ENCODE data around the gene SLC36A3. TPM values are rescaled to one million over a fixed set of nuclear protein-coding genes. Genes with fewer than 3 reads are reported as not detected.

SLC36A3 gene
- total RNA-seq, 4 donors from 2014 or later, result not detected

DNA sequence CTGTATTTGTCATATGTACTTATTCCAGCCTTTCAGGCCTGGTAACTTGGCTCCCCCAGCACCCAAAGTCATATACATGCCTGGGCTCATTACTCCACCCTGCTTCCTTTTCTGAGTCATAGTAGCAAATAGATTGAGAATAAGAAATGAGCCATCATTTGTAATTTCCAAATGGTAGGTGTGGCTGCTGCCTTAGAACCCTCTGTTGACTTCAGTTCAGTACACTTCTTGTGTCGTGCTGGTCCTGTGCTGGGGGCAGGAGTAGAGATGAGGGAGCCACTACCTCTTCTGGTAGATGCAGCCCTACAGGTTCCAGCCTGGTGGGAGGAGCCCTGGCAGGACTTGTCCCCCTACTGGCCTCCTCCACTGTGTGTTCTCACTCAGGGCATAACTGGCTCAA is 39.5 kb downstream of the SLC36A3 start:
- Histone ChIP-seq H3K4me1 (peaks cover 0 to 9% (median 3%) of the 10 kb centered on the region in 4 donors), H3K36me3 (peaks cover 20 to 78% (median 38%) of the 10 kb centered on the region in 4 donors), H3K27me3 (no peaks in the 10 kb centered on the region), H3K9me3 (no peaks in the 10 kb centered on the region), H3K27ac (replicated peaks in 1 of 4) (no peak overlapping the region), H3K4me3 (no peak overlapping the region)
- TF ChIP-seq, protein P1, sequence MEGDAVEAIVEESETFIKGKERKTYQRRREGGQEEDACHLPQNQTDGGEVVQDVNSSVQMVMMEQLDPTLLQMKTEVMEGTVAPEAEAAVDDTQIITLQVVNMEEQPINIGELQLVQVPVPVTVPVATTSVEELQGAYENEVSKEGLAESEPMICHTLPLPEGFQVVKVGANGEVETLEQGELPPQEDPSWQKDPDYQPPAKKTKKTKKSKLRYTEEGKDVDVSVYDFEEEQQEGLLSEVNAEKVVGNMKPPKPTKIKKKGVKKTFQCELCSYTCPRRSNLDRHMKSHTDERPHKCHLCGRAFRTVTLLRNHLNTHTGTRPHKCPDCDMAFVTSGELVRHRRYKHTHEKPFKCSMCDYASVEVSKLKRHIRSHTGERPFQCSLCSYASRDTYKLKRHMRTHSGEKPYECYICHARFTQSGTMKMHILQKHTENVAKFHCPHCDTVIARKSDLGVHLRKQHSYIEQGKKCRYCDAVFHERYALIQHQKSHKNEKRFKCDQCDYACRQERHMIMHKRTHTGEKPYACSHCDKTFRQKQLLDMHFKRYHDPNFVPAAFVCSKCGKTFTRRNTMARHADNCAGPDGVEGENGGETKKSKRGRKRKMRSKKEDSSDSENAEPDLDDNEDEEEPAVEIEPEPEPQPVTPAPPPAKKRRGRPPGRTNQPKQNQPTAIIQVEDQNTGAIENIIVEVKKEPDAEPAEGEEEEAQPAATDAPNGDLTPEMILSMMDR (IDR thresholded peaks at IDR 0.05), result no peak
- no peak for TF ChIP-seq POLR2AphosphoS5 (IDR thresholded peaks at IDR 0.05)
- TF ChIP-seq EP300 (IDR thresholded peaks at IDR 0.05), result no peak
- TF ChIP-seq POLR2A (IDR thresholded peaks at IDR 0.05; ENCODE audit: low read depth), result no peak
- 44% methylated on average over 1 of the region's 1 CpG for WGBS
- DNase-seq (ENCODE audit: extremely low spot score), result no peak
- intact Hi-C loops (cut with DNase I), result no loop called here

DNA sequence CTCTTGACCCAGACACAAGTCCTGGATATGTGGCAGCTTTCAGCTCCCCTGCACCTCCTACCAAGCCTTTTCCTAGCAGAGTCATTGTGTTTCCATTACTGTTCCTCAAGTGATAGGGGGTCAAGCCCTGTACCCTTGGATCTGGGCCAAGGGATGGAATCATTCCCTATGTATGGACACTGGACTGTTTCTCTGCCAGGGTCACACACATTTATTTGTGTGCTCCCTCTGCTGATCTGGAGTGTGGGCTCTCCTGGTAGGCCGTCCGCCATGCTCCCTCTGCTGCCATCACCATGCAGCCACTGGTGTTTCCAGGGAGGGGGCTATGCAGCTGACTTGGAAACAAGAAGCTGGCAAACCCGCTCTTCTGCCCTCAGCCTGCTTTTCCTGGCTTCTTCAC is 41.0 kb downstream of the SLC36A3 start:
- H3K27ac ChIP-seq (replicated peaks in 1 of 4), result no peak overlapping the region
- peaks cover 3 to 11% (median 8%) of the 10 kb centered on the region in 4 donors for H3K4me1 ChIP-seq
- WGBS, result 93% methylated on average over 3 of the region's 3 CpGs
- no peaks in the 10 kb centered on the region for H3K27me3 ChIP-seq
- TF ChIP-seq POLR2AphosphoS5 (IDR thresholded peaks at IDR 0.05) (no peak), EP300 (IDR thresholded peaks at IDR 0.05) (no peak), POLR2A (IDR thresholded peaks at IDR 0.05; ENCODE audit: low read depth) (no peak)
- TF ChIP-seq, protein P1 (IDR thresholded peaks at IDR 0.05), result no peak
- no peak overlapping the region for H3K4me3 ChIP-seq
- H3K9me3 ChIP-seq, result no peaks in the 10 kb centered on the region
- DNase-seq (ENCODE audit: extremely low spot score), result no peak
- intact Hi-C loops (cut with DNase I), result no loop called here
- H3K36me3 ChIP-seq, result peaks cover 18 to 65% (median 27%) of the 10 kb centered on the region in 4 donors

GRCh38 chr5:151259931-151260330 is 43.6 kb downstream of the SLC36A3 start:
- WGBS, result 94% methylated on average over 4 of the region's 4 CpGs
- Histone ChIP-seq H3K27me3 (no peaks in the 10 kb centered on the region), H3K9me3 (no peaks in the 10 kb centered on the region), H3K4me3 (no peak overlapping the region), H3K36me3 (peaks cover 7 to 41% (median 17%) of the 10 kb centered on the region in 4 donors), H3K4me1 (peaks cover 17 to 35% (median 20%) of the 10 kb centered on the region in 4 donors), H3K27ac (replicated peaks in 1 of 4) (no peak overlapping the region)
- TF ChIP-seq POLR2AphosphoS5 (IDR thresholded peaks at IDR 0.05) (no peak), POLR2A (IDR thresholded peaks at IDR 0.05; ENCODE audit: low read depth) (no peak), EP300 (IDR thresholded peaks at IDR 0.05) (no peak)
- TF ChIP-seq, protein P1 (IDR thresholded peaks at IDR 0.05), result no peak
- intact Hi-C loops (cut with DNase I), result no loop called here
- DNase-seq (ENCODE audit: extremely low spot score), result no peak

GRCh38 chr5:151258816-151259215 is 44.8 kb downstream of the SLC36A3 start:
- no peak for DNase-seq (ENCODE audit: extremely low spot score)
- intact Hi-C loops (cut with DNase I), result no loop called here
- WGBS, result 0% methylated on average over 1 of the region's 1 CpG
- TF ChIP-seq EP300 (IDR thresholded peaks at IDR 0.05), result no peak
- TF ChIP-seq, protein P1 (IDR thresholded peaks at IDR 0.05), result no peak
- TF ChIP-seq POLR2A (IDR thresholded peaks at IDR 0.05; ENCODE audit: low read depth), result no peak
- no peak for TF ChIP-seq POLR2AphosphoS5 (IDR thresholded peaks at IDR 0.05)
- H3K9me3 ChIP-seq, result no peaks in the 10 kb centered on the region
- peaks cover 23 to 45% (median 31%) of the 10 kb centered on the region in 4 donors for H3K4me1 ChIP-seq
- no peak overlapping the region for H3K4me3 ChIP-seq
- no peak overlapping the region for H3K27ac ChIP-seq (replicated peaks in 1 of 4)
- H3K27me3 ChIP-seq, result no peaks in the 10 kb centered on the region
- peaks cover 7 to 32% (median 17%) of the 10 kb centered on the region in 4 donors for H3K36me3 ChIP-seq

GRCh38 chr5:151258201-151258611 is 45.4 kb downstream of the SLC36A3 start:
- H3K27ac ChIP-seq (replicated peaks in 1 of 4), result no peak overlapping the region
- peaks cover 24 to 48% (median 35%) of the 10 kb centered on the region in 4 donors for H3K4me1 ChIP-seq
- intact Hi-C loops (cut with DNase I), result no loop called here
- no peak for DNase-seq (ENCODE audit: extremely low spot score)
- peaks cover 7 to 32% (median 17%) of the 10 kb centered on the region in 4 donors for H3K36me3 ChIP-seq
- no peak for TF ChIP-seq POLR2A (IDR thresholded peaks at IDR 0.05; ENCODE audit: low read depth)
- TF ChIP-seq, protein P1 (IDR thresholded peaks at IDR 0.05), result no peak
- TF ChIP-seq POLR2AphosphoS5 (IDR thresholded peaks at IDR 0.05), result no peak
- no peak for TF ChIP-seq EP300 (IDR thresholded peaks at IDR 0.05)
- H3K4me3 ChIP-seq, result no peak overlapping the region
- 92% methylated on average over 7 of the region's 7 CpGs for WGBS
- no peaks in the 10 kb centered on the region for H3K27me3 ChIP-seq
- no peaks in the 10 kb centered on the region for H3K9me3 ChIP-seq
